PFSK-1 (cell line): ENCODE data around the gene MGMT.

Experiments used
- POLR2AphosphoS5 ChIP-seq: IDR thresholded peaks from 2 replicates; pipeline ENCODE4 v1.6.1; 2012; ENCODE audit warnings: low read depth, mild to moderate bottlenecking, control low read depth, low read length, moderate library complexity
- REST ChIP-seq, 2 experiments: IDR thresholded peaks; 2 replicates each; pipeline versions ENCODE4 v1.6.1 to v1.8.0; 2011 to 2012; ENCODE audit warnings: low read depth in 2 of 2, low read length in 2 of 2, control low read depth in 1 of 2, inconsistent platforms in 1 of 2, mild to moderate bottlenecking in 1 of 2, moderate library complexity in 1 of 2; ENCODE audit not compliant: insufficient read depth in 1 of 2

GRCh38 chr10:129544205-129545202, 77.5 kb downstream of the MGMT start:
- TF ChIP-seq POLR2AphosphoS5 (no peak), REST (IDR thresholded peaks at IDR 0.05; ENCODE audit: insufficient read depth in 1 of 2, low read depth in 2 of 2, low read length in 2 of 2) (no peak)
